GM12892 (cell line): ENCODE results near the gene CLEC2A.

Experiments
- POLR2A ChIP-seq: IDR thresholded peaks from 2 replicates; pipeline ENCODE4 v1.6.1; 2011; ENCODE audit warnings: low read depth, low read length, control low read depth
- POLR2AphosphoS5 ChIP-seq: IDR thresholded peaks from 2 replicates; pipeline ENCODE4 v1.6.1; 2011; ENCODE audit warnings: low read depth, low read length, control low read depth
- TAF1 ChIP-seq: IDR thresholded peaks from 2 replicates; pipeline ENCODE4 v1.6.1; 2011; ENCODE audit warnings: low read depth, mild to moderate bottlenecking, control low read depth, low read length, borderline replicate concordance

- TF ChIP-seq POLR2AphosphoS5 (no peak), POLR2A (no peak), TAF1 (no peak)
Measured at GRCh38 chr12:9948606-9949296, 16.6 kb upstream of the CLEC2A start.
